Liver (tissue), 9 donors: Measurements from ENCODE around the gene RRP1. TPM values are rescaled to one million over a fixed set of nuclear protein-coding genes. Genes with fewer than 3 reads are reported as not detected.

Experiments used
- DNase-seq: peaks from one replicate; pipeline ENCODE4 v3.0.0-alpha.2; 2017; ENCODE audit warnings: low spot score
- H3K27ac ChIP-seq, 2 donors: one replicate each; pipeline ENCODE4 v1.7.0; 2013; ENCODE audit warnings: inconsistent platforms in 2 of 2, low read length in 2 of 2, control low read depth in 1 of 2, low read depth in 1 of 2, mild to moderate bottlenecking in 1 of 2
- H3K27me3 ChIP-seq, 4 donors: one replicate each; pipeline versions ENCODE4 v1.6.1 to v1.7.0; 2013; ENCODE audit warnings: low read length in 3 of 4, inconsistent platforms in 1 of 4, mild to moderate bottlenecking in 1 of 4, moderate library complexity in 1 of 4; ENCODE audit not compliant: control insufficient read depth in 4 of 4, insufficient read depth in 4 of 4
- H3K36me3 ChIP-seq, 4 donors: one replicate each; pipeline versions ENCODE4 v1.6.1 to v1.7.0; 2013; ENCODE audit warnings: low read length in 3 of 4, mild to moderate bottlenecking in 3 of 4, low read depth in 1 of 4, moderate library complexity in 1 of 4; ENCODE audit not compliant: control insufficient read depth in 4 of 4, insufficient read depth in 3 of 4
- H3K4me1 ChIP-seq, 4 donors: one replicate each; pipeline versions ENCODE4 v1.6.1 to v1.7.0; 2013; ENCODE audit warnings: low read length in 3 of 4, mild to moderate bottlenecking in 3 of 4, moderate library complexity in 1 of 4; ENCODE audit not compliant: control insufficient read depth in 4 of 4, insufficient read depth in 4 of 4
- H3K4me3 ChIP-seq, 3 donors: one replicate each; pipeline versions ENCODE4 v1.6.1 to v1.7.0; 2013; ENCODE audit warnings: low read length in 3 of 3, control low read depth in 1 of 3, low read depth in 1 of 3, mild to moderate bottlenecking in 1 of 3
- H3K9ac ChIP-seq, 2 donors: one replicate each; pipeline ENCODE4 v1.7.0; 2013; ENCODE audit warnings: low read length in 2 of 2, mild to moderate bottlenecking in 2 of 2, moderate library complexity in 2 of 2, control low read depth in 1 of 2, low read depth in 1 of 2
- H3K9me3 ChIP-seq, 4 donors: one replicate each; pipeline versions ENCODE4 v1.6.1 to v1.7.0; 2013; ENCODE audit warnings: low read length in 3 of 4; ENCODE audit not compliant: control insufficient read depth in 4 of 4
- CTCF ChIP-seq: fragments of 150-350 bp; IDR thresholded peaks from 2 replicates; pipeline ENCODE4 v1.5.1; 2017; ENCODE audit warnings: improper control_type of control experiment, low read depth, low read length; ENCODE audit not compliant: missing input control
- EGR1 ChIP-seq, 2 donors: IDR thresholded peaks; 2 replicates each; pipeline ENCODE4 v1.6.1; 2016 to 2018; ENCODE audit warnings: antibody characterized with exemption in 2 of 2, low read depth in 2 of 2
- FOXA1 ChIP-seq: IDR thresholded peaks from 2 replicates; pipeline ENCODE4 v1.6.1; 2016; ENCODE audit warnings: antibody characterized with exemption
- FOXA2 ChIP-seq: IDR thresholded peaks from 2 replicates; pipeline ENCODE4 v1.6.1; 2016; ENCODE audit warnings: antibody characterized with exemption
- GABPA ChIP-seq, 2 donors: IDR thresholded peaks in 1 of 2; conservative IDR thresholded peaks in 1 of 2; 2 replicates each; pipeline ENCODE4 v1.6.1; 2016; ENCODE audit warnings: antibody characterized with exemption in 2 of 2, mild to moderate bottlenecking in 1 of 2, moderate library complexity in 1 of 2
- HNF4A ChIP-seq, 2 donors: conservative IDR thresholded peaks; 2 replicates each; pipeline ENCODE4 v1.6.1; 2016; ENCODE audit warnings: antibody characterized with exemption in 2 of 2, mild to moderate bottlenecking in 2 of 2
- HNF4G ChIP-seq: IDR thresholded peaks from 2 replicates; pipeline ENCODE4 v1.6.1; 2016; ENCODE audit warnings: antibody characterized with exemption
- JUND ChIP-seq, 2 donors: IDR thresholded peaks; 2 replicates each; pipeline ENCODE4 v1.6.1; 2016; ENCODE audit warnings: antibody characterized with exemption in 2 of 2
- MAX ChIP-seq: IDR thresholded peaks from 2 replicates; pipeline ENCODE4 v1.6.1; 2016; ENCODE audit warnings: antibody characterized with exemption
- NR2F2 ChIP-seq: IDR thresholded peaks from 2 replicates; pipeline ENCODE4 v1.6.1; 2016; ENCODE audit warnings: antibody characterized with exemption
- RXRA ChIP-seq, 2 donors: IDR thresholded peaks; 2 replicates each; pipeline ENCODE4 v1.6.1; 2017 to 2018; ENCODE audit warnings: antibody characterized with exemption in 2 of 2, mild to moderate bottlenecking in 1 of 2
- SP1 ChIP-seq: IDR thresholded peaks from 2 replicates; pipeline ENCODE4 v1.6.1; 2018; ENCODE audit warnings: antibody characterized with exemption, mild to moderate bottlenecking
- TAF1 ChIP-seq: conservative IDR thresholded peaks from 2 replicates; pipeline ENCODE4 v1.6.1; 2016; ENCODE audit warnings: antibody characterized with exemption, mild to moderate bottlenecking
- YY1 ChIP-seq: IDR thresholded peaks from 2 replicates; pipeline ENCODE4 v1.6.1; 2016; ENCODE audit warnings: antibody characterized with exemption, mild to moderate bottlenecking
- WGBS: extraction: QIAGEN DNeasy Blood & Tissue Kit; methylation state at CpG from one replicate; pipeline ENCODE4 v1.1.7; 2013; 5-methylcytosine and 5-hydroxymethylcytosine counted together
- polyA plus RNA-seq, 2 donors: library from polyadenylated mRNA; stranded (reverse) in 1 of 2; unstranded in 1 of 2; fragments of 200-250 nt in 1 of 2; fragments of >200 nt in 1 of 2; fragmentation: Nextera tagmentation in 1 of 2; extraction: Ambion mirVana in 1 of 2; gene quantifications; one replicate each; pipeline versions ENCODE4 v1.2.1 to v1.2.3, GENCODE V29; 2013 to 2015
- total RNA-seq, 2 donors: library from RNA; depleted of rRNA; stranded (reverse); fragments of >200 nt; gene quantifications; one replicate each; pipeline ENCODE4 v1.2.3, GENCODE V29; 2014
- TF ChIP-seq, protein P1 (sequence below): IDR thresholded peaks from 2 replicates; pipeline ENCODE4 v1.6.1; 2016; ENCODE audit warnings: antibody characterized with exemption
- TF ChIP-seq, protein P2 (sequence below): IDR thresholded peaks from 2 replicates; pipeline ENCODE4 v1.6.1; 2016; ENCODE audit warnings: antibody characterized with exemption, mild to moderate bottlenecking
- TF ChIP-seq, protein P3 (sequence below): IDR thresholded peaks from 2 replicates; pipeline ENCODE4 v1.6.1; 2016; ENCODE audit warnings: antibody characterized with exemption
- donor health status: healthy.
- donor health status: healthy.
- donor health status: healthy.
- donor health status: healthy.
- donor health status: healthy.

Gene RRP1
- total and polyA plus RNA-seq, 4 donors: 5.4 to 15.0 (median 7.7) TPM

DNA sequence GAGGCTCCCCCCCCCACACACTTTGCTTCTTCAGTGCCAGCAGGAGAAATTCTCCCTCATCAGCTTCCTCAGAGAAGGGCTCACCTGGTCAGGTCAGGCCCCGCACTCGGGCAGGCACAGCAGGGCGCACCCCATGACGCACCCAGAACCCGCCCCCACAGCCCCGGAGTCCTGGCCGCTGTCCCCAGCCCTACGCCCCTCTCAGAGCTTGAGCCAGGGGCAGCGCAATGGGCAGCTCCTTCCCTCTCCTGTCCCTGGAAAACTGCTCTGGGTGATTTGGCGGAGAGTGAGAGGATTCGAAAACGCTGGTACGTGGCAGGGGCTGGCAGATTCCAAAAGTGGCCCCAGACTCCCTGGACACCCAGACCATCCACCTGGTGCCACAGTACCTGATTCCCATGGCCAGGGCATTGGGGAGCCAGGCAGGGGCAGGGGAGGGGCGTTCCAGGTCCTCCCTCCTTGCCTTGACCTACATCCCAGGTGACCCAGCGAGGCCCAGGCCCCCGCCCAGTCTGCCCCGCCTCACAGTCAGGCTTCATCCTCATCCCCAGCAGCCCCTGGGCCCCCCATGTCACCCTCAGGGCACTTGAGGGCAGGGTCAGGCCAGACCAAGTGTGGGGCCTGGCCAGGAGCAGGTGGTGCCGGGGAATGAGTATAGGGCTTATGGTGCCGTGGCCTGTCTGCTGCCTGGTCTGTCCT, 23.7 kb downstream of the RRP1 start:
- no peak for DNase-seq
- 92% methylated on average over 19 of the region's 19 CpGs for WGBS
- H3K27ac ChIP-seq: no peak overlapping the region
- peaks cover 12 to 51% (median 34%) of the 10 kb centered on the region in 4 donors for H3K4me1 ChIP-seq
- TF ChIP-seq, protein P1, sequence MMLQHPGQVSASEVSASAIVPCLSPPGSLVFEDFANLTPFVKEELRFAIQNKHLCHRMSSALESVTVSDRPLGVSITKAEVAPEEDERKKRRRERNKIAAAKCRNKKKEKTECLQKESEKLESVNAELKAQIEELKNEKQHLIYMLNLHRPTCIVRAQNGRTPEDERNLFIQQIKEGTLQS: no peak
- no peak for TF ChIP-seq RXRA (IDR thresholded peaks at IDR 0.05)
- TF ChIP-seq HNF4A (conservative IDR thresholded peaks at IDR 0.05): no peak
- TF ChIP-seq EGR1 (IDR thresholded peaks at IDR 0.05; ENCODE audit: low read depth in 2 of 2): no peak
- TF ChIP-seq CTCF: no peak
- no peak for TF ChIP-seq NR2F2
- TF ChIP-seq JUND (IDR thresholded peaks at IDR 0.05): no peak
- TF ChIP-seq FOXA1: no peak
- TF ChIP-seq, protein P2, sequence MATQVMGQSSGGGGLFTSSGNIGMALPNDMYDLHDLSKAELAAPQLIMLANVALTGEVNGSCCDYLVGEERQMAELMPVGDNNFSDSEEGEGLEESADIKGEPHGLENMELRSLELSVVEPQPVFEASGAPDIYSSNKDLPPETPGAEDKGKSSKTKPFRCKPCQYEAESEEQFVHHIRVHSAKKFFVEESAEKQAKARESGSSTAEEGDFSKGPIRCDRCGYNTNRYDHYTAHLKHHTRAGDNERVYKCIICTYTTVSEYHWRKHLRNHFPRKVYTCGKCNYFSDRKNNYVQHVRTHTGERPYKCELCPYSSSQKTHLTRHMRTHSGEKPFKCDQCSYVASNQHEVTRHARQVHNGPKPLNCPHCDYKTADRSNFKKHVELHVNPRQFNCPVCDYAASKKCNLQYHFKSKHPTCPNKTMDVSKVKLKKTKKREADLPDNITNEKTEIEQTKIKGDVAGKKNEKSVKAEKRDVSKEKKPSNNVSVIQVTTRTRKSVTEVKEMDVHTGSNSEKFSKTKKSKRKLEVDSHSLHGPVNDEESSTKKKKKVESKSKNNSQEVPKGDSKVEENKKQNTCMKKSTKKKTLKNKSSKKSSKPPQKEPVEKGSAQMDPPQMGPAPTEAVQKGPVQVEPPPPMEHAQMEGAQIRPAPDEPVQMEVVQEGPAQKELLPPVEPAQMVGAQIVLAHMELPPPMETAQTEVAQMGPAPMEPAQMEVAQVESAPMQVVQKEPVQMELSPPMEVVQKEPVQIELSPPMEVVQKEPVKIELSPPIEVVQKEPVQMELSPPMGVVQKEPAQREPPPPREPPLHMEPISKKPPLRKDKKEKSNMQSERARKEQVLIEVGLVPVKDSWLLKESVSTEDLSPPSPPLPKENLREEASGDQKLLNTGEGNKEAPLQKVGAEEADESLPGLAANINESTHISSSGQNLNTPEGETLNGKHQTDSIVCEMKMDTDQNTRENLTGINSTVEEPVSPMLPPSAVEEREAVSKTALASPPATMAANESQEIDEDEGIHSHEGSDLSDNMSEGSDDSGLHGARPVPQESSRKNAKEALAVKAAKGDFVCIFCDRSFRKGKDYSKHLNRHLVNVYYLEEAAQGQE: no peak
- TF ChIP-seq, protein P3, sequence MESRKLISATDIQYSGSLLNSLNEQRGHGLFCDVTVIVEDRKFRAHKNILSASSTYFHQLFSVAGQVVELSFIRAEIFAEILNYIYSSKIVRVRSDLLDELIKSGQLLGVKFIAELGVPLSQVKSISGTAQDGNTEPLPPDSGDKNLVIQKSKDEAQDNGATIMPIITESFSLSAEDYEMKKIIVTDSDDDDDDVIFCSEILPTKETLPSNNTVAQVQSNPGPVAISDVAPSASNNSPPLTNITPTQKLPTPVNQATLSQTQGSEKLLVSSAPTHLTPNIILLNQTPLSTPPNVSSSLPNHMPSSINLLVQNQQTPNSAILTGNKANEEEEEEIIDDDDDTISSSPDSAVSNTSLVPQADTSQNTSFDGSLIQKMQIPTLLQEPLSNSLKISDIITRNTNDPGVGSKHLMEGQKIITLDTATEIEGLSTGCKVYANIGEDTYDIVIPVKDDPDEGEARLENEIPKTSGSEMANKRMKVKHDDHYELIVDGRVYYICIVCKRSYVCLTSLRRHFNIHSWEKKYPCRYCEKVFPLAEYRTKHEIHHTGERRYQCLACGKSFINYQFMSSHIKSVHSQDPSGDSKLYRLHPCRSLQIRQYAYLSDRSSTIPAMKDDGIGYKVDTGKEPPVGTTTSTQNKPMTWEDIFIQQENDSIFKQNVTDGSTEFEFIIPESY: no peak
- TF ChIP-seq HNF4G: no peak
- TF ChIP-seq TAF1: no peak
- no peak for TF ChIP-seq MAX
- no peak for TF ChIP-seq YY1
- no peak for TF ChIP-seq GABPA (IDR thresholded peaks at IDR 0.05 in 1 of 2, conservative IDR thresholded peaks at IDR 0.05 in 1 of 2)
- no peak for TF ChIP-seq SP1
- no peak for TF ChIP-seq FOXA2
- H3K27me3 ChIP-seq: no peaks in the 10 kb centered on the region
- no peaks in the 10 kb centered on the region for H3K9me3 ChIP-seq
- no peaks in the 10 kb centered on the region for H3K36me3 ChIP-seq
- no peak overlapping the region for H3K9ac ChIP-seq
- H3K4me3 ChIP-seq: no peak overlapping the region
